Cardiac fibroblast (primary cell): ENCODE measurements around the gene RAPGEF4.

Source experiments
- DNase-seq, 2 donors: peaks; one replicate each; pipeline versions ENCODE4 v3.0.0 to v3.0.0-alpha.2; 2010; ENCODE audit warnings: low read depth in 2 of 2
- H3K4me3 ChIP-seq, 2 donors: replicated peaks in 1 of 2; 1 replicate in 1 of 2; 2 replicates in 1 of 2; pipeline ENCODE4 v1.5.1; 2011; ENCODE audit warnings: low read depth in 2 of 2, low read length in 2 of 2, mild to moderate bottlenecking in 2 of 2, moderate library complexity in 1 of 2
- TF ChIP-seq, protein P1 (sequence below): IDR thresholded peaks from one replicate; pipeline ENCODE4 v1.5.1; 2011; ENCODE audit warnings: low read depth, mild to moderate bottlenecking, low read length, inconsistent platforms

RAPGEF4 gene

DNA sequence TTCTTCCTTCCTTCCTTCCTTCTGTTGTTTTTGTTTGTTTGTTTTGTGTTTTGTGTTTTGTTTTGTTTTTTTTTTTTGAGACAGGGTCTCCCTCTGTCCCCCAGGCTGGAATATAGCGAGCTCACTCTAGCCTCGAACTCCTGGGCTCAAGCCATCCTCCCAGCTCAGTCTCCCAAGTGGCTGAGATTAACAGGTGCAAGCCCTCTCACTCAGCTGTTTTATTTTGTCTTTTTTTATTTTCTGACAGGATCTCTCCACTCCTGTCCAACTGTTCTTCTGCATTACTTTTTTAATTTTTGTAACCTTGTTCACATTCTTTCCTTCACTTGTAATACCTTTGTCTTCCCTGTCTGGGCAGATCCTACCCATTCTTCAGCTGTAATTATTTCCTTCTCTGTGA is 363.6 kb downstream of the RAPGEF4 start:
- TF ChIP-seq, protein P1, sequence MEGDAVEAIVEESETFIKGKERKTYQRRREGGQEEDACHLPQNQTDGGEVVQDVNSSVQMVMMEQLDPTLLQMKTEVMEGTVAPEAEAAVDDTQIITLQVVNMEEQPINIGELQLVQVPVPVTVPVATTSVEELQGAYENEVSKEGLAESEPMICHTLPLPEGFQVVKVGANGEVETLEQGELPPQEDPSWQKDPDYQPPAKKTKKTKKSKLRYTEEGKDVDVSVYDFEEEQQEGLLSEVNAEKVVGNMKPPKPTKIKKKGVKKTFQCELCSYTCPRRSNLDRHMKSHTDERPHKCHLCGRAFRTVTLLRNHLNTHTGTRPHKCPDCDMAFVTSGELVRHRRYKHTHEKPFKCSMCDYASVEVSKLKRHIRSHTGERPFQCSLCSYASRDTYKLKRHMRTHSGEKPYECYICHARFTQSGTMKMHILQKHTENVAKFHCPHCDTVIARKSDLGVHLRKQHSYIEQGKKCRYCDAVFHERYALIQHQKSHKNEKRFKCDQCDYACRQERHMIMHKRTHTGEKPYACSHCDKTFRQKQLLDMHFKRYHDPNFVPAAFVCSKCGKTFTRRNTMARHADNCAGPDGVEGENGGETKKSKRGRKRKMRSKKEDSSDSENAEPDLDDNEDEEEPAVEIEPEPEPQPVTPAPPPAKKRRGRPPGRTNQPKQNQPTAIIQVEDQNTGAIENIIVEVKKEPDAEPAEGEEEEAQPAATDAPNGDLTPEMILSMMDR, result no peak
- H3K4me3 ChIP-seq, result no peak overlapping the region

DNA sequence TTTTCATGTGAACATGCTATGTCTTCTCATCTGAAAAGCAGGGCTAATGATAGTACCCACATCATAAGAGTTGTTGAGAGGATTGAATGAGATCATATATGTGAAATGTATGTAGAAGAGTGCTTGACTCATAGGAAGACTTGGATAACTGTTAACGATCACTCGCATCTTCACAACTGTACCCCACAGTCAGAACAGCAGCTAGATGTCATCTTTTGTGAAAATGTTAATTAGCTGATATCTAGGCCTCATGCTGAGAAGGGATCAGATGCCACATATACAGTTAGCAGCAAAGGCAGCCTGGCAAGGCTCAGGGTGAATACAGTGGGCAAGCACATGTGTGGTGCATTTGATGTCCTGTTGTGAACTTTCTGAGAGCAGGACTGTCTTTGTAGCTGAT is 364.2 kb downstream of the RAPGEF4 start:
- no peak for DNase-seq
- TF ChIP-seq, protein P1, result no peak
- H3K4me3 ChIP-seq, result no peak overlapping the region

More for the DNA sequence above, 363.6 kb downstream of the RAPGEF4 start:
- DNase-seq, result no peak

GRCh38 chr2:173101687-173102086 is 366.0 kb downstream of the RAPGEF4 start:
- no peak overlapping the region for H3K4me3 ChIP-seq
- TF ChIP-seq, protein P1, result no peak
- peak; percentile 65 to 73 for DNase-seq
